Activated CD8-positive, alpha-beta memory T cell treated with anti-CD3 and anti-CD28 coated beads, Interleukin-2, amount 50 U/mL, for 1 hour (primary cell): Measurements from ENCODE around the gene PHF19.

Source experiments
- DNase-seq: peaks from one replicate; pipeline ENCODE4 v3.0.0-alpha.2; 2020; ENCODE audit errors: extremely low read depth

The PHF19 gene

DNA sequence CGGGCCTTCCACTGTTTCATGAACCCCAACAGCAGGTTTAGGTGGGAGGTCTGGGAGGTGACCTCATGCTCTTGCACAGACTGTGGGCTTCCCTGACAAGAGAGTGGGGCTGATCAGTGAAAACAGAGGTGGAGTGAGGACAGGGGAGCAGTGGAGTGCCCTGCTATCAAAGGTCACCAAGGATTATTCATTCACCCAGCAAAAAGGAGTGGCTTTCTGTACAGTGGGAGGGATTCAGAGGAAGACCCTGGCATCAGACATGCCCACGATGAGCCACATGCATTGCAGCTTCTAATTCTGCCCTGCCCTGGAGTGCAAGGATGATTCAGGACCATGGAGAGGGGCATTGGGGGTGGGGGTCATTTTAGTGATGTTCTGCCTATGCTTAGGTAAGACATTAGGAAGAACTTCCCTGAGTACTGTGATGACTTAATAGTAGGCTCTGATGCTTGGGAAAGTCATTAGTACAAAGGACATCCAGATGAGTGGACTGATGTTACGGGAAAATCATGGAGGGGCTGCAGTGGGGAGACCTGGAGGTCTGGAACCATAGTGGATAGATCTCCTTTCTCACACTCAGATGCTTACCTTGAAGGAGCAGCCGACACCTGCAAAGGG is 36.8 kb upstream of the PHF19 start:
- no peak for DNase-seq

DNA sequence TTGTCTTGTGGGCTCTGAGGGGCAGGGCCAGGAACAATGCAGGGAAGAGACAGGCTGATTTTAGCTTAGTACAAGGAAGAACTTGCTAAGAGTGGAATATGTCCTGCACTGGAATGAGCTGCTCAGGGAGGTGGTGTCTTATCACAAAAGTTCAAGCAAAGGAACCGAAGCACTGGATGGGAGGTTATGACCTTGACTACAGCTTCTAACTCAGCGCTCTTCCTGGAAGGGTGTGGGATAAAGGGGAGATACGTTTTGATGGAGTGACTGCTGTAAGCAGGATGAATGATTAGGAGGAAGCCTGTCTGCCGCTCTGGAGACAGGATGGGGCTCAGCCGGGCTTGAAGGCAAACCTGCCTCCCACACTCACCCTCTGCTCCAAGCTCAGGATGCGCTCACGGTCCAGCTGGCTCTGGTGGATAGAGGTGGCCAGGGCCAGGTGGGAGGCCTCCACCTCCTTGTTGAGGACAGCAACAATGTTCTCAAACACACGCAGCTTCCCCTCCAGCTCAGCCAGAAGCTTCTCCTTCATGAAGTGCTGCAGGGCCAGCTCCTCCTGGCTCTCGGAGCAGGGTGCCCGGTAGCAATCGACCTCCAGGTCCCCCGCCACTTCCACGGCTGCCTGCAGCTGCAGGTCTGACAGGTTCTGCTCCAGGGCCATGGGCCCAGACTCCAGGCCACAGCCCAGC is 36.1 kb upstream of the PHF19 start:
- no peak for DNase-seq

DNA sequence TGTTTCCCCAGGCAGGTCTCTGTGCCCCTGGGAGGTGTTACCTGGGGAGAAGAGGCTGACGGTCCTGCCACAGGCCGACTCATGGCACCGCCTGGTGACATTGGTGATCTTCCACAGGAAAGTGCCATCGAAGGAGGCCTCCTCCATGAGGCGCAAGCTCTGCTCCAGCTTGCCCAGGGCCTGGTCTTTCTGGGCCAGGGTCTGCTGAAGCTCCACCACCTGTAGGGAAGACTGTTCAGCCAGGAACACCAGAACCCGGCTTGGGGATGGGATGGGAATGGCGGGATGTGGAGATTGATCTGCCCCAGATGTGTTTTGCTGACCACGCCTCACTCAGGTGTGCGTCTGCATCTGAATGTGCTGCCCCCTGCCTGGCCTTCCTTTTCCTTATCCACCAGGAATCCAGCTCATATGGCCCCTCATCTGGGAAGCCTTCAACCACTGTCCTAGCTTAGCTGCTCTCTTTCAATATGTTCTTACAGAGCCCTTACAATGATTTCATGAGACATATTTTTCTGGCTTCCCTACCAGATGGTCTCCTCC is 34.4 kb upstream of the PHF19 start:
- no peak for DNase-seq

DNA sequence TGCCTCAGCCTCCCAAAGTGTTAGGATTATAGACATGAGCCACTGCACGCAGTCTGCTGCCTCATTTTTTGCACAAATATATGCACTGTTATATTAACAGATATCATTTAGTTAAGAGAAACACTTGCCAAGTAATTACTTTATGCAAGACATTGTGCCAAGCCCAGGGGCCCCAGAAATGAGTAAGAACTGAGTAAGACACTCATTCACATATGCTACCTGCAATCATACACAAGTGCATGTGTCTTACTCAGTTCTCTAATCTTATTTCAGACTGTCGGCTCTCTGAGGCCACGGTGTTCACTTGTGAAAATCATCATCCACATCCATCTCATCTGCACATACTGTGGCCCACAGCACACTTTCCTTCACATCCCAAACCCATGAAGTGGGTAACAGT is 33.7 kb upstream of the PHF19 start:
- DNase-seq: no peak

DNA sequence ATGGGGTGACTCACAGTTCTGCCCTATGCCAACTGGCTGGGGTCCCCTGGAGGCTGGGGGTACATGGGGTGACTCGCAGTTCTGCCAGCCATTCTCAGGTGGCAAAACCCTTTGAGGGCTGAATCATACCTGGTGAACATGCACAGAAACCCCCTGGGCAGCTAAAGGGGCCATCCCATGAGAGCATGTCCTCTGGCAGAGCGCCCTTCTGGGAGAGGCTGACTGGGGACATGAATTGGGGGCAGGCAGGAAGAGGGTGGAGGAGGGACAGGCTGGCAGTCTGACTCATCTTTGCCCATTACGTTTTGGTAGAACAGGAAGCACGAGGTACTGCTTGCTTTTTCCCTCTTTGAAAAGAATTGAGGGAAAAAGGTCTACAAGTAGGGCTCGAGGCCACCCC is 32.9 kb upstream of the PHF19 start:
- DNase-seq: peak; percentile 77

DNA sequence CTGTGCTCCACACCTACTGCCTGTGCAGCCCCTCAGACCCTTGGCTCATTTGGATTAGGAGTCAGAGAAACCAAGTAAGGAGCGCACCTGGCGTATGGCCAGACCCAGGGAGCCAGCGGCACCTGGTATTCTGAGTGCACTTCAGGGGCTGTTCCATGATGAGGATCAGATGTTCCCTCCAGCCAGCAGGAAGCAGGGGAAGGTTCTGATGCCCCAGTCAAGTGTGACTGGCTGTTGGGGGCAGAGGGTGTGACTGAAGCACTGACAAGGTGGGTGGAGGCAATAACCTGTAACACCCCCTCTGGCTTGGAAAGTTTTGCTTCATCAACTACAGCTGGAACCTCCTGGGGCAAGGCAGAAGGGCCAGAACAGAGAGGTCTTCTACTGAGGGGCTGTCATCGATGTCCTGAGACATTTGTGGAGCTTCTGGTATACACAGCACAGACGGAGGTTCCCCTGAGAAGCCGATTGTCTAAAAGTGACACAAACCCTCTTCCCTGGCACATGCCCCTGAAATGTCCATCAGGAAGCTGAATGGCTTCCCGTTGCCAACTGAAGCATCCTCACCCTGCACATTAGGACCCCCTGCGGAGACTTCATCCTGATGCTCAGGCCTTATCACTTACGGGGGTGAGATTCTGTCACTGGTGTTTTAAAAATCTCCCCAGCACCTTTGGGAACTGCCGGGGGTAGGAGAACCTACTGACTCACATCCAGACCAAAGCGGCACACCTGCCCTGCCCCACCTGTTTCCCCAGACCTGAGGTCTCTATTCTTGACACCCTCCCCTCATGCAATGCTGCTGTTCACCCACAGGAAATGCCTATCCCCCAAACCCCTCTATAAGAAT is 28.6 kb upstream of the PHF19 start:
- no peak for DNase-seq

DNA sequence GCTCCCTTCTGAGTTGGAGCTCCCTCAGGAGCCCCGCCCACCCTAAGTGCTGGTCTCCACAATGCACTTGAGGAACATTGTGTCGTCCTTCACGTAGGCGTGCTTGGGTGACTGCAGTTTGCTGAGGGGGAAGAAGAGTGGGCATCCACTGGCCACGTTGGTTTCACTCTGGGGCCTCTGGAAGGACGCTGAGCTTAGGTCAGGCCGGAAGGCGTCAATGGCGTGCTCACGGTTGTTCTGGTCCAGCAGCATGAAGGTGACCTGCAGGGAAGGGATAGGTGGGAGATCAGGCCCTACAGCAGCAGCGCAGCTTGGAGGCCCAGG is 28.0 kb upstream of the PHF19 start:
- no peak for DNase-seq

DNA sequence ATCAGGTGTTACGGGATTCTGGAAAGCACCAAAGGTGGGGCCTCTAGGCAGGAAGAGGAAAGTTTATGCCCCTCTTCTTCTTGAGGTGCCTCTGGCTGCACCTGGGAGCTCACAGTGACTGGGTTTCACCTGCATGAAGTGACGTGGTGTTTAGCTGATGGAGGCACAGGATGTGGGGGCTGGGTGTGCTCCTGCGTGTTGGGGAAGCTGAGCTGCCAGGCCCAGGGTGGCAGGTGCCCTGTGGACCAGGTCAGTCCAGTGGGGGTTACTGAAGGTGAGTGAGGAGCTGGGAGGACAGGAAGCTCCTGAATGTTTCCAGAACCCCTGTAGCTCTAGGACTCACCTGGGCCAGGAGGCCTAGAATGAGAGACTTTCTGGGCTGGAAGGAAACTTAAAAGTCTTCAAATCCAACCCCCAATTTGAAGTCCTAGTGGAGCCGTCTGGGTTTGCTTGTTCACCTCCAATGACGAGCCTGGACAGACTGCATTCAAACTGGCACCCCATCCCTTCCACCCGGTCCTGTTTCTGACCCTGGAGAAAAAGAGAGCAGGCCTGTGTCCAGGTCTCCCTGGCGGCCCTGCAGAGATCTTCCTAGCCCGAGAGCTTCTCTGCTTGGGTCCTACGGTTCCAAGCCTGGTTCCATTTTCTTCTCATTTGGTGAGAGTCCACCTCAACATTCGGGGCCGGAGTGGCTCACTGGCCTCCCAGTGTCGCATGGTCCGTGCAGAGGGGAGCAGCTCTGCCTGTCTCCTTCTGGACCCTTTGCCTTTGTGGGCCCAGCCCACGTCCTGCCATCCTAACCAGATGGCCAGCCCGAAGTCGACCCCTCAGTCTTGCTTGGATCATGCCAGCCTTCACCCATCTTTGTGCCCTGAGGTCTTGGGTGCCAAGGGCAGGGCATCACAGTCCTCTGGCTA is 27.3 kb upstream of the PHF19 start:
- DNase-seq: no peak

DNA sequence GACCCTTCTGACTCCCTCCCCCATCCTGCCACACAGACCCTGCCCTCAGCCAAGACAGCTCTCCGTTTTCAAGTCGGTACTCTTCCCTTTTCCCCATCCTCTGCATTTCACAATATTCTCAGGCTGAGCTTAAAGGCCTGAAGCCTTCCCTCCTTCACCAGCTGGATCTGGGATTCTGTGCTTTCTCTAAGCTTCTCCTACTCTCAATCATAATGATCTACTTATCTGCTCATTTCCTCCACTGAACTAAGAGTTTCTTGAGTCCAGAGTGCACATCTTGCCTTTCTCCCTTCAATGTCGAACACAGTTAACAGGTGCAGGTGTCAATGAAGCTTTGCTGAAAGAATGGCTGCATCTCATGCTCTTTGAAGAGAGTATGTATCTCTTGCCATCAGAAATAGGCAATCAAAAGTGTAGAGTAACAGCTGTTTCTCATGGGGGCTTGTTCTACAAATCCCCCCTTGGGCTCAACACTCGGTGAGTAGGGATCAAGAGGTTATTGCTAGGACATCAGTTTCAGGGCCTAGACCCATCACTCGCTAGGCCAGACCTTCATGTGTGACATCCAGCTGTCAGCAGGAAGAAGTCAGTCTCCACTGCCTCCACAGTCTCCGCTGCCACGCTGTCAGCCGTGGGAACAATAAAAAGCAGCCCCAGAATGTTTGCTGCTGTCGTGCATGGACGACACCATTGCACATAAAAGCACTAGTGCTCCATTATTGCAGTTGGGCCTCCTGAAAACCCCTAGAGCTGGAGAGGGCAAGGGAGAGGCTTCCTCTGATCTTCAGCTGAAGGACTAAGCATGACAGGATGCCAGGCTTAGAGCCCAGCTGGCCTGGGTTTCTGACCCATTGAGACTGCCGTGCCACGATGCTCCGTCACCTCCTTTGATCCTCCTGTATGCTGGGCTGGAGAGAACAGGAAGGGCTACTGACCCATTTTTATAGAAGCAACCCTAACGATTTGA is 25.9 kb upstream of the PHF19 start:
- DNase-seq: no peak

DNA sequence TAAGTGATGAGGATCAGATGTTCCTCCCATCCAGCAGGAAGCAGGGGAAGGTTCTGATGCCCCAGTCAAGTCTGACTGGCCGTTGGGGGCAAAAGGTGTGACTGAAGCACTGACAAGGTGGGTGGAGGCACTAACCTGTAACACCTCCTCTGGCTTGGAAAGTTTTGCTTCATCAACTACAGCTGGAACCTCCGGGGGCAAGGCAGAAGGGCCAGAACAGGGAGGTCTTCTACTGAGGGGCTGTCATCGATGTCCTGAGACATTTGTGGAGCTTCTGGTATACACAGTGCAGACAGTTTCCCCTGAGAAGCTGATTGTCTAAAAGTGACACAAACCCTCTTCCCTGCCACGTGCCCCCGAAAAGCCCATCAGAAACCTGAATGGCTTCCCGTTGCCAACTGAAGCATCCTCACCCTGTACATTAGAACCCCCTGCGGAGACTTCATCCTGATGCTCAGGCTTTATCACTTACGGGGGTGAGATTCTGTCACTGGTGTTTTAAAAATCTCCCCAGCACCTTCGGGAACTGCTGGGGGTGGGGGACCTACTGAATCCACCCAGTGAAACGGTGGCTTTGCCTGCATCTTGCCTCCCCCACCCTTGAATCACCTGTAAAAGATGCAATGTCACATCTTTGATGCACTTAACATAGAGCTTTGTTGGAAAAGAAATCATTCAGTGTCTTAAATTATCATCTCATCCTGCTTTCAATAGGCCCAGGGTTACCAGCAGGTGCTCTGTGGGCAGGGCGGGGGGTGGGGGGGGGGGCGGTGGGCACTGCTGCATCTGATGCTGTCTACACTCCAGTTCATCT is 25.0 kb upstream of the PHF19 start:
- no peak for DNase-seq

DNA sequence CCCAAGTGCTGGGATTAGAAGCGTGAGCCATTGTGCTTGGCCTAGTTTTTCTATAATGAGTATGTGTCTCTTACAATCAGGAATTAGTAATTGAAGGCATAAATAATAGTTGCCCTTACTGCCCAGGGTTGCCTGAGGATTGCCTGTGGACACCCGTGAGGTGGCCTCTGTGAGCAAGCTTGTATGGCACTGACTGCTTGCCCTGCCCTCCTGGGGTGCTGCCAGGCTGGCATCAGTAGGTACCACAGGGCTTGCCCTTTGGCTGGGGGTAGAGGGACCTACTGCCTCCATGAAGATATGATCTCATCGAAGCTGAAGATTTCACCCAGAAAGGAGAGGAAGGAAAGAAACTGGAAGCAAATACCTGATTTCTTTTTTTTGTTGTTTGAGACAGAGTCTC is 23.8 kb upstream of the PHF19 start:
- no peak for DNase-seq

DNA sequence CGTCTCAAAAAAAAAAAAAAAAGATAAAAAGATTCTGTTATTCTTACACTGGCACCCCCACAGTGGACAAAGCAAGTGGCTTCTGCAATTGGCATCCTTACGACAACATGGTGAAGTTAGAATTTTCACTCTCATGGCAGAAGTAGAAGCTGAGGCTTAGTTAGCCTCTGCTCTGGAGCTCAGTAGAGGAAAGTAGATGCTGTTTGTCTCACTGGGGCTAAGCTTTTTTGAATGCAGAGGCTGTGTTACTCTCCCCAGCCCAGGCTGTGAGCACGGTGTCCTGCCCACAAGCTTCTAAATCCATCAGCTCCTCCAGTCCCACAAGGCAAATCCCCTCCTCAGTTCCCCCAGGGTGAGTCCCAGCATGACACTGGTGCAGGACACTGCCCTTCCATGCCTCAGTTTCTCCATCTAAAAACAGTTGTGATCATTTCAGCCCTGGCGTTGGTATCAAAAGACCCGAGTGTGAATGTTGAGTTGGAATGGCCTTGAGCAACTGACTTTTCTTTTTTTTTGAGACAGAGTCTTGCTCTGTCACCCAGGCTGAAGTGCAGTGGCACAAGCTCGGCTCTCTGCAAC is 22.6 kb upstream of the PHF19 start:
- DNase-seq: no peak

DNA sequence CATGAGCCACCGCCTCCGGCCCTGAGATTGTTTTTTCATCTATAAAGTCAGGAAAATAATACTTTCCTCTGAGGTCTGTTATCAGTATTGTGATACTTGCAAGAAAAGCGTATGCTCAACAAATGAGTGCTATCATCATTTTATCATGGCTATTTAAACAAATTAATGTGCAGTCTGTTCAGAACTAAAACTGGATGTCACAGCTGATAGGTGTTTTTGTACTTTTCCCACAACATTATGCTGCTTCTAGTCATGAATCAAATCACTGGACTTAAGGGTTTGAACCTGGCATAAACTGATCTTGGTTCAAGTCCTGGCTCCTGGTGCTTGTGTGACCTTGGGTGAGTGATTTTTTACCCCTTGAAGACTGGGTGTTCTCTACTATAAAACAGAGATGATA is 21.4 kb upstream of the PHF19 start:
- no peak for DNase-seq

DNA sequence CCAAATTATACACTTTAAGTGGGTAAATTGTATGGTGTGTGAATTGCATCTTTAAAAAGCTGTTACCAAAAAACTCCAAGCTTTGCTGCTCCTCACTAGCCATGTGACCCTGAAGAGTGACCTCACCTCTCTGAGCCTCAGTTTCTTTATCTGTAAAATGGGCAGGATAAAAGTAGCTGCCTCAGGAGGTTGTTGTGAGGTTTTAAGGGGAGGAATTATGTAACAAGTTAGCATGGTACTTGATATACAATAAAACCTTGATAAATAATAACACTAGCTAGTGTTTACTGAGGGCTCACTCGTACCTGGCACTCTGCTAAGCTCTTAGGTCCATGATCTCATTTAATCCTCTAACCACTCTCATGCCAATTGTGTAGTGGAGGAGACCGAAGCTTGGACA is 19.0 kb upstream of the PHF19 start:
- DNase-seq: no peak

DNA sequence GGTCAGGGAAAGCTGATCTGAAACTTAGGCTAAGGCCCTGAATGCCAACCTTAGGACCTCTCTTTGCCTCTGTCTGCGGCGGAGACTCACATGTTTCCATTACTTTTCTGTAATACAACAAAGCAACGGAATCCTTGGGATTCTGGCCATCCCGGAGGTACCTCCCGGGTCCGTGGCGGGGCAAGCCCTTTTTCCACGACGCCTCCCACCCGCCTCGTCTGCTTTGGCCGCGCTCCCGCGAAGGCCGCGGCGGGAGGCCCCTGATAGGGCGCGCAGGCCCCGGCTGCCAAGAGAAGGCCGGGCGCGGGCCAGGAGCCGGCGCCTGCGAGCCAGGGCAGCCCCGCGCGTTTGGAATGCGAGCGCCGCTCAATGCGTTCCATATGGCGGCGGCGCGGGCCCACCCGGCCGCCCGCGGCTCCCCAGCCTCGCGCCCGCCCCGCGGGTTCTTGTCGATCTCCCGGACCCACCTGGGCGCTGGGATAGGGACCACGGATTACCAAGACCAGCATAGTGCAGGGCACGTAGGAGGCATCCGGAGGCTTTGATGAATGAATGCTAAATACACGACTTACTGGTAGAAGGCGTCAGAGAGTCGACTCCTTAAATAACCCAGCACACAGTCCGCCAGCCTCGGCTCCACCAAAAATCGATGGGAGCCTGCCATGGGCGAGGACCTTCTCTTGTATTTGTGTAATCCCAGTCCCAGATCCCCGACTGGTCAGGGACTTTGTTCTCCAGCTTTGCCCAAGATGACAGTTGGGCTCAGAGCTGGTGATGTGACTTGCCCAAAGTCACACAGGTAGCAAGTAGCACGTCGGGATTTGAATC is 17.5 kb upstream of the PHF19 start:
- no peak for DNase-seq

DNA sequence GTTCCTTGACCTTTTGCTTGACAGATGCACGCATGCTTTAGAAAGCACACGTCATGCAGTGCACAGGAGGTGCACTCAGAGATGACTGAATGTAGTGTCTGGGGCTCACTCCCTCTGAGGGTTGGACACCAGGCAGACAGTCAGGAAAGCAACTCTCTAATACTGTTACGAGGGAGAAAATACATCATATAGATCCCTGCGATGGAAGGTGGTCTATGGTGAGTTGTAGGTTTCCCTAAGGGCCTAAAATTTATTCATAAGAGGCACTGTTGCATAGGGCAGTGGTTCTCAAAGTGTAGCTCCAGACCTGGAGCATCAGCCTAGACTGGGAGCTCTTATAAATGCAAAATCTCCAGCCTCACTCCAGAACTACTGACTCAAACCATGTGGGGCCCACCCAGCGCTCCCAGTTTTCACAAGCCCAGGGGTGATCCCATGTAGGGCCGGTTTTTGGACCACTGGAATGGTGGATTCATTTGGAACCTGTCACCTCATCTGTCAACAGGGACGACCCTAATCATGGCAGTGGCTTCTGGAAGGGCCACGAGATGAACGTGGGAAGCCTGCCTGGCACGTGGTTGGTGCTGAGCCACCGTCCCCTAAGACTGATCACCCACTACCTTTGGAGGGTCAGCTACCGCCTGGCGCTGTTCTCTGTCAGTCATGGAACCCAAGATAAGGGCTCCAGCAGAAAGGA is 16.8 kb upstream of the PHF19 start:
- DNase-seq: no peak

DNA sequence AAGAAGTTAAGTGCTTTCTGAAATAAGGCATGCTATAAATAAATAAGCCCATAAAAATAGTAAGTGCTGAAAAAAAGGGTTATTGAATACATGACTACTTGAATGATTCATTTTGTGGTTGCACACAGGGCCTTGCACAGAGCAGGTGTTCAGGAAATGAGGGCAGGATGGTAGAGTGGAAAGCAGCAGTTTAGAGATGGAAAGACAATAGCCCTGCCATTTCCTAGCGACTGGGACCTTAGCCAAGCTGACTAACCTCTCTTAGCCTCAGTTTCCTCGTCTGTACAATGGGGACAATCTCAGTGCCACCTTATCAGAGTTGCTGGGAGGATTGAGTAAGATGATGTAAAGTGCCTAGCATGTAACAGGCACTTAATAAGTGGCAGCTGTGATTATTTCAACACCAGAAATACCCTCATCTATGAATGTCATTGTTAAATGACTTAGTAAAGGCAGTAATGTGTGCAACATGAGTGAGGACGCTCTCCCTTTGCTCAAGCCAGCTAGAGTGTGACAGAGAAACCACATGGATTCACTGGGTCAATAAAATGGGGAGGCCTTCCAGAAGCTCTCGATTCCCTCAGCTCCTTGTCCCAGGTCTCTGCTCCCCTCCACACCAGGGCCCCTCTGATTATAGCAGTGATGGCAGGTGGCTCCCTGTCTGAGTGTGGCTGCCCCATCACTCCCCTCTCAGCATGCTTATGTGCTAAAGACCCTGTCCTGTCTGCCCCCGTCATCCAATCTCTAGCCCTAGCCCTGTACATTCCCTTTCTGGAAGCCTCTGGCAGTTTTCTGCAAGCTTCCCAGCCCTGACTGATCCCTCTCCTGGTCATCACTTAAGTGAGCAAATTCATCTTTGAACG is 16.0 kb upstream of the PHF19 start:
- DNase-seq: no peak
